HCT116 (cell line): ENCODE results near the gene PI4K2A. TPM values are rescaled to one million over a fixed set of nuclear protein-coding genes. Genes with fewer than 3 reads are reported as not detected.
A peak's percentile ranks its signal among the peaks of the same experiment; 100 is the strongest.

ENCODE experiments used
- ATAC-seq: fragments of 200-7000 bp; cut with Tn5 transposase; 2 replicates; pipeline ENCODE4 v1.9.1; 2020; ENCODE audit warnings: mild to moderate bottlenecking, moderate library complexity
- BruUV-seq: library from RNA; stranded (reverse); fragments of 400-500 nt; replicated peaks from 2 replicates; lab custom pipeline; 2021; lab: Mats Ljungman, UMichigan
- CTCF ChIA-PET: fragments of 300-600 bp; sonication (Branson Sonifier 250); formaldehyde crosslinking; loops from one replicate; lab custom pipeline; 2021; ENCODE audit warnings: antibody characterized with exemption; lab: Charles Lee
- POLR2A ChIA-PET: fragments of 300-600, 350-600 bp; sonication (Branson Sonifier 250); formaldehyde crosslinking; loops from one replicate; lab custom pipeline; 2021; ENCODE audit warnings: antibody characterized with exemption; lab: Charles Lee
- RAD21 ChIA-PET, 2 experiments: fragments of 300-600 bp; sonication (Branson Sonifier 250); formaldehyde crosslinking; loops; one replicate each; lab custom pipeline; 2023; ENCODE audit warnings: low total read pairs in 2 of 2; ENCODE audit not compliant: uncharacterized antibody in 2 of 2, unreplicated experiment in 2 of 2, low non-redundant PET in 1 of 2; lab: Charles Lee
- DNase-seq: peaks from one replicate; pipeline ENCODE4 v3.0.0-alpha.2; 2010; ENCODE audit warnings: low read depth, low spot score
- H2AFZ ChIP-seq: fragments of 200-600 bp; shearing (Covaris generic), sonication (generic); 2 replicates; pipeline ENCODE4 v1.6.1; 2017; ENCODE audit warnings: low read depth, mixed run types, mixed read lengths, antibody characterized with exemption, low read length; ENCODE audit not compliant: poor library complexity, severe bottlenecking
- H3K27ac ChIP-seq: 2 replicates; pipeline ENCODE4 v1.5.1; 2012; ENCODE audit warnings: low read depth, low read length
- H3K27me3 ChIP-seq: fragments of 200-600 bp; sonication (generic); 2 replicates; pipeline ENCODE4 v1.6.1; 2016; ENCODE audit warnings: mixed run types, low read length, mixed read lengths; ENCODE audit not compliant: insufficient read depth
- H3K36me3 ChIP-seq, 2 experiments: fragments of 200-500 bp in 1 of 2; fragments of 200-600 bp in 1 of 2; sonication (Bioruptor generic) in 1 of 2; sonication (generic) in 1 of 2; 2 replicates each; pipeline versions ENCODE4 v1.5.1 to v1.6.1; 2014 to 2016; ENCODE audit warnings: low read length in 2 of 2, inconsistent platforms in 1 of 2, mixed read lengths in 1 of 2, mixed run types in 1 of 2; ENCODE audit not compliant: insufficient read depth in 2 of 2, control insufficient read depth in 1 of 2
- H3K4me1 ChIP-seq, 2 experiments: fragments of 200-600 bp in 1 of 2; sonication (generic) in 1 of 2; 2 replicates each; pipeline versions ENCODE4 v1.5.1 to v1.6.1; 2012 to 2017; ENCODE audit warnings: low read length in 2 of 2, inconsistent platforms in 1 of 2, mild to moderate bottlenecking in 1 of 2, mixed read lengths in 1 of 2, mixed run types in 1 of 2, moderate library complexity in 1 of 2; ENCODE audit not compliant: insufficient read depth in 2 of 2, control insufficient read depth in 1 of 2
- H3K4me2 ChIP-seq: fragments of 200-600 bp; sonication (generic); 2 replicates; pipeline ENCODE4 v1.6.1; 2017; ENCODE audit warnings: mixed run types, low read length, mixed read lengths
- H3K4me3 ChIP-seq, 2 experiments: fragments of 200-600 bp in 1 of 2; sonication (generic) in 1 of 2; replicated peaks in 1 of 2; 2 replicates each; pipeline ENCODE4 v1.5.1; 2011 to 2016; ENCODE audit warnings: low read length in 2 of 2, control low read depth in 1 of 2, low read depth in 1 of 2, mild to moderate bottlenecking in 1 of 2, mixed read lengths in 1 of 2, mixed run types in 1 of 2
- H3K79me2 ChIP-seq: fragments of 200-600 bp; sonication (generic); 2 replicates; pipeline ENCODE4 v1.6.1; 2017; ENCODE audit warnings: mild to moderate bottlenecking, mixed run types, low read length, moderate library complexity, mixed read lengths; ENCODE audit not compliant: insufficient read depth
- H3K9ac ChIP-seq: fragments of 200-600 bp; sonication (generic); 2 replicates; pipeline ENCODE4 v1.6.1; 2016; ENCODE audit warnings: low read length, mixed read lengths
- H3K9me2 ChIP-seq: fragments of 200-600 bp; sonication (generic), shearing (Covaris generic); 2 replicates; pipeline ENCODE4 v1.6.1; 2017; ENCODE audit warnings: mixed run types, mild to moderate bottlenecking, moderate library complexity; ENCODE audit not compliant: insufficient read depth
- H3K9me3 ChIP-seq, 2 experiments: fragments of 200-500 bp in 1 of 2; fragments of 200-600 bp in 1 of 2; sonication (Bioruptor generic) in 1 of 2; sonication (generic) in 1 of 2; 2 replicates each; pipeline ENCODE4 v1.6.1; 2014 to 2017; ENCODE audit warnings: low read length in 2 of 2, mixed read lengths in 2 of 2, inconsistent platforms in 1 of 2, low read depth in 1 of 2, mild to moderate bottlenecking in 1 of 2, mixed run types in 1 of 2, moderate library complexity in 1 of 2; ENCODE audit not compliant: control insufficient read depth in 1 of 2, insufficient read depth in 1 of 2
- H4K20me1 ChIP-seq: fragments of 200-600 bp; sonication (generic), shearing (Covaris generic); 2 replicates; pipeline ENCODE4 v1.6.1; 2017; ENCODE audit warnings: mixed run types, mild to moderate bottlenecking, moderate library complexity; ENCODE audit not compliant: insufficient read depth
- ATF3 ChIP-seq: IDR thresholded peaks from 2 replicates; pipeline ENCODE4 v1.6.1; 2012
- CEBPB ChIP-seq: IDR thresholded peaks from 2 replicates; pipeline ENCODE4 v1.6.1; 2012; ENCODE audit warnings: low read depth
- CTCF ChIP-seq, 3 experiments: fragments of 200-600 bp in 1 of 3; sonication (generic) in 1 of 3; IDR thresholded peaks in 2 of 3; conservative IDR thresholded peaks in 1 of 3; 2 replicates each; pipeline ENCODE4 v1.5.1; 2012 to 2017; ENCODE audit warnings: low read depth in 2 of 3, low read length in 2 of 3, antibody characterized with exemption in 1 of 3, borderline replicate concordance in 1 of 3, control low read depth in 1 of 3, mild to moderate bottlenecking in 1 of 3, mixed read lengths in 1 of 3, mixed run types in 1 of 3, moderate library complexity in 1 of 3; ENCODE audit not compliant: insufficient read depth in 1 of 3
- EGR1 ChIP-seq: IDR thresholded peaks from 2 replicates; pipeline ENCODE4 v1.6.1; 2012; ENCODE audit warnings: low read depth
- ELF1 ChIP-seq: IDR thresholded peaks from 2 replicates; pipeline ENCODE4 v1.6.1; 2012; ENCODE audit warnings: low read depth, borderline replicate concordance
- EZH2 ChIP-seq: fragments of 200-600 bp; sonication (generic); IDR thresholded peaks from 2 replicates; pipeline ENCODE4 v1.6.1; 2017; ENCODE audit warnings: antibody characterized with exemption, mixed run types
- FOSL1 ChIP-seq: IDR thresholded peaks from 2 replicates; pipeline ENCODE4 v1.6.1; 2012; ENCODE audit warnings: low read depth
- JUND ChIP-seq: IDR thresholded peaks from 2 replicates; pipeline ENCODE4 v1.6.1; 2012
- POLR2A ChIP-seq: IDR thresholded peaks from 2 replicates; pipeline ENCODE4 v1.7.0; 2011; ENCODE audit warnings: borderline replicate concordance; ENCODE audit not compliant: insufficient read depth, insufficient read length; ENCODE audit errors: extremely low read depth
- RAD21 ChIP-seq: IDR thresholded peaks from 2 replicates; pipeline ENCODE4 v1.6.1; 2012; ENCODE audit warnings: low read depth, mild to moderate bottlenecking
- SP1 ChIP-seq: IDR thresholded peaks from 2 replicates; pipeline ENCODE4 v1.6.1; 2012; ENCODE audit warnings: low read depth
- SRF ChIP-seq: IDR thresholded peaks from 2 replicates; pipeline ENCODE4 v1.6.1; 2012; ENCODE audit warnings: low read depth
- TCF7L2 ChIP-seq: IDR thresholded peaks from 2 replicates; pipeline ENCODE4 v1.7.0; 2011; ENCODE audit warnings: borderline replicate concordance, inconsistent platforms; ENCODE audit not compliant: insufficient read depth, insufficient read length; ENCODE audit errors: extremely low read depth
- YY1 ChIP-seq: IDR thresholded peaks from 2 replicates; pipeline ENCODE4 v1.6.1; 2011; ENCODE audit warnings: low read length, low read depth, moderate library complexity, mild to moderate bottlenecking; ENCODE audit not compliant: insufficient replicate concordance; ENCODE audit errors: extremely low read depth
- ZNF274 ChIP-seq: fragments of 200-500 bp; sonication (Bioruptor generic); IDR thresholded peaks from 2 replicates; pipeline ENCODE4 v1.6.1; 2014; ENCODE audit warnings: mild to moderate bottlenecking, low read depth, low read length, inconsistent platforms
- intact Hi-C: fragments of 100-400 bp; cut with micrococcal nuclease; formaldehyde crosslinking; loops from 2 replicates; pipeline ENCODE4 v1.10.0; 2022
- total RNA-seq: library from RNA; stranded (reverse); gene quantifications from one replicate; pipeline ENCODE4 v1.2.1, GENCODE V29; 2021; ENCODE audit not compliant: unreplicated experiment

The PI4K2A gene
- total RNA-seq, 1 experiment from 2014 or later = 20.0 TPM

GRCh38 chr10:97644936-97645335, 4.5 kb downstream of the PI4K2A start:
- no peak for ATAC-seq
- DNase-seq = no peak
- no peaks in the 10 kb centered on the region for H3K9me2 ChIP-seq
- H3K4me2 ChIP-seq = no peak overlapping the region
- CTCF ChIA-PET = no interaction called here
- RAD21 ChIA-PET = no interaction called here
- H2AFZ ChIP-seq = no peak overlapping the region
- TF ChIP-seq EZH2 (no peak), CTCF (IDR thresholded peaks at IDR 0.05 in 2 of 3, conservative IDR thresholded peaks at IDR 0.05 in 1 of 3; ENCODE audit: borderline replicate concordance in 1 of 3, insufficient read depth in 1 of 3, low read depth in 2 of 3, low read length in 2 of 3) (no peak), RAD21 (no peak), ZNF274 (no peak), ELF1 (no peak), FOSL1 (no peak)
- TF ChIP-seq, all 23 proteins: peak for 0
- Histone ChIP-seq H3K9ac (no peak overlapping the region), H3K36me3 (peaks cover 6 to 18% of the 10 kb centered on the region in 2 experiments; a peak in 2 of 4 replicates), H3K27me3 (no peaks in the 10 kb centered on the region), H3K27ac (no peak overlapping the region), H4K20me1 (no peaks in the 10 kb centered on the region), H3K4me1 (peaks cover 34 to 46% of the 10 kb centered on the region in 2 experiments), H3K9me3 (no peaks in the 10 kb centered on the region), H3K79me2 (peaks cover 56% of the 10 kb centered on the region), H3K4me3 (no peak overlapping the region)
- intact Hi-C loops = no loop called here
- POLR2A ChIA-PET = no interaction called here
- no TSS peak for BruUV-seq

- Histone ChIP-seq H3K79me2 (peaks cover 51% of the 10 kb centered on the region), H3K4me2 (peak overlapping the region; percentile 37), H3K27me3 (no peaks in the 10 kb centered on the region), H2AFZ (no peak overlapping the region), H3K4me3 (no peak overlapping the region), H3K4me1 (peaks cover 46 to 58% of the 10 kb centered on the region in 2 experiments), H3K9ac (peak overlapping the region; percentile 20; the same call in 1 of the 2 replicates), H3K9me3 (no peaks in the 10 kb centered on the region), H4K20me1 (no peaks in the 10 kb centered on the region), H3K36me3 (peaks cover 6 to 31% of the 10 kb centered on the region in 2 experiments; a peak in 2 of 4 replicates), H3K27ac (peak overlapping the region; percentile 3; the same call in 1 of the 2 replicates), H3K9me2 (no peaks in the 10 kb centered on the region)
- no TSS peak for BruUV-seq
- ChIA-PET RAD21 (no interaction called here), POLR2A (interaction anchor here (1.2 kb wide), 1 partner anchor 40 kb away, joined by 3 read pairs; the partner anchor contains the start of gene AVPI1), CTCF (no interaction called here)
- DNase-seq (no peak), ATAC-seq (no peak)
- intact Hi-C loops = no loop called here
- TF ChIP-seq EGR1 (no peak), TCF7L2 (no peak), FOSL1 (0 out of 2 replicates have a peak, but pooled peaks have one; percentile 7), SP1 (peak; percentile 22; the same call in 1 of the 2 replicates), ZNF274 (no peak), CEBPB (peak; percentile 89), CTCF (IDR thresholded peaks at IDR 0.05 in 2 of 3, conservative IDR thresholded peaks at IDR 0.05 in 1 of 3; ENCODE audit: borderline replicate concordance in 1 of 3, insufficient read depth in 1 of 3, low read depth in 2 of 3, low read length in 2 of 3) (no peak), JUND (no peak; the same call in 1 of the 2 replicates), POLR2A (no peak), ELF1 (no peak), ATF3 (no peak), YY1 (no peak), SRF (no peak)
Observed at GRCh38 chr10:97647556-97647955, 7.1 kb downstream of the PI4K2A start.
